Liver (tissue), 9 donors: ENCODE data around the gene ARID3A. TPM values are rescaled to one million over a fixed set of nuclear protein-coding genes. Genes with fewer than 3 reads are reported as not detected.

Experiments
- DNase-seq: peaks from one replicate; pipeline ENCODE4 v3.0.0-alpha.2; 2017; ENCODE audit warnings: low spot score
- H3K27ac ChIP-seq, 2 donors: one replicate each; pipeline ENCODE4 v1.7.0; 2013; ENCODE audit warnings: inconsistent platforms in 2 of 2, low read length in 2 of 2, control low read depth in 1 of 2, low read depth in 1 of 2, mild to moderate bottlenecking in 1 of 2
- H3K27me3 ChIP-seq, 4 donors: one replicate each; pipeline versions ENCODE4 v1.6.1 to v1.7.0; 2013; ENCODE audit warnings: low read length in 3 of 4, inconsistent platforms in 1 of 4, mild to moderate bottlenecking in 1 of 4, moderate library complexity in 1 of 4; ENCODE audit not compliant: control insufficient read depth in 4 of 4, insufficient read depth in 4 of 4
- H3K36me3 ChIP-seq, 4 donors: one replicate each; pipeline versions ENCODE4 v1.6.1 to v1.7.0; 2013; ENCODE audit warnings: low read length in 3 of 4, mild to moderate bottlenecking in 3 of 4, low read depth in 1 of 4, moderate library complexity in 1 of 4; ENCODE audit not compliant: control insufficient read depth in 4 of 4, insufficient read depth in 3 of 4
- H3K4me1 ChIP-seq, 4 donors: one replicate each; pipeline versions ENCODE4 v1.6.1 to v1.7.0; 2013; ENCODE audit warnings: low read length in 3 of 4, mild to moderate bottlenecking in 3 of 4, moderate library complexity in 1 of 4; ENCODE audit not compliant: control insufficient read depth in 4 of 4, insufficient read depth in 4 of 4
- H3K4me3 ChIP-seq, 3 donors: one replicate each; pipeline versions ENCODE4 v1.6.1 to v1.7.0; 2013; ENCODE audit warnings: low read length in 3 of 3, control low read depth in 1 of 3, low read depth in 1 of 3, mild to moderate bottlenecking in 1 of 3
- H3K9ac ChIP-seq, 2 donors: one replicate each; pipeline ENCODE4 v1.7.0; 2013; ENCODE audit warnings: low read length in 2 of 2, mild to moderate bottlenecking in 2 of 2, moderate library complexity in 2 of 2, control low read depth in 1 of 2, low read depth in 1 of 2
- H3K9me3 ChIP-seq, 4 donors: one replicate each; pipeline versions ENCODE4 v1.6.1 to v1.7.0; 2013; ENCODE audit warnings: low read length in 3 of 4; ENCODE audit not compliant: control insufficient read depth in 4 of 4
- ATF3 ChIP-seq: IDR thresholded peaks from 2 replicates; pipeline ENCODE4 v1.6.1; 2016; ENCODE audit warnings: antibody characterized with exemption
- CTCF ChIP-seq: fragments of 150-350 bp; IDR thresholded peaks from 2 replicates; pipeline ENCODE4 v1.5.1; 2017; ENCODE audit warnings: improper control_type of control experiment, low read depth, low read length; ENCODE audit not compliant: missing input control
- EGR1 ChIP-seq, 2 donors: IDR thresholded peaks; 2 replicates each; pipeline ENCODE4 v1.6.1; 2016 to 2018; ENCODE audit warnings: antibody characterized with exemption in 2 of 2, low read depth in 2 of 2
- FOXA1 ChIP-seq: IDR thresholded peaks from 2 replicates; pipeline ENCODE4 v1.6.1; 2016; ENCODE audit warnings: antibody characterized with exemption
- FOXA2 ChIP-seq: IDR thresholded peaks from 2 replicates; pipeline ENCODE4 v1.6.1; 2016; ENCODE audit warnings: antibody characterized with exemption
- GABPA ChIP-seq, 2 donors: IDR thresholded peaks in 1 of 2; conservative IDR thresholded peaks in 1 of 2; 2 replicates each; pipeline ENCODE4 v1.6.1; 2016; ENCODE audit warnings: antibody characterized with exemption in 2 of 2, mild to moderate bottlenecking in 1 of 2, moderate library complexity in 1 of 2
- HNF4A ChIP-seq, 2 donors: conservative IDR thresholded peaks; 2 replicates each; pipeline ENCODE4 v1.6.1; 2016; ENCODE audit warnings: antibody characterized with exemption in 2 of 2, mild to moderate bottlenecking in 2 of 2
- HNF4G ChIP-seq: IDR thresholded peaks from 2 replicates; pipeline ENCODE4 v1.6.1; 2016; ENCODE audit warnings: antibody characterized with exemption
- JUND ChIP-seq, 2 donors: IDR thresholded peaks; 2 replicates each; pipeline ENCODE4 v1.6.1; 2016; ENCODE audit warnings: antibody characterized with exemption in 2 of 2
- MAX ChIP-seq: IDR thresholded peaks from 2 replicates; pipeline ENCODE4 v1.6.1; 2016; ENCODE audit warnings: antibody characterized with exemption
- NR2F2 ChIP-seq: IDR thresholded peaks from 2 replicates; pipeline ENCODE4 v1.6.1; 2016; ENCODE audit warnings: antibody characterized with exemption
- RAD21 ChIP-seq, 2 donors: IDR thresholded peaks; 2 replicates each; pipeline ENCODE4 v1.6.1; 2016; ENCODE audit warnings: antibody characterized with exemption in 2 of 2, mild to moderate bottlenecking in 2 of 2
- RXRA ChIP-seq, 2 donors: IDR thresholded peaks; 2 replicates each; pipeline ENCODE4 v1.6.1; 2017 to 2018; ENCODE audit warnings: antibody characterized with exemption in 2 of 2, mild to moderate bottlenecking in 1 of 2
- SP1 ChIP-seq: IDR thresholded peaks from 2 replicates; pipeline ENCODE4 v1.6.1; 2018; ENCODE audit warnings: antibody characterized with exemption, mild to moderate bottlenecking
- TAF1 ChIP-seq: conservative IDR thresholded peaks from 2 replicates; pipeline ENCODE4 v1.6.1; 2016; ENCODE audit warnings: antibody characterized with exemption, mild to moderate bottlenecking
- YY1 ChIP-seq: IDR thresholded peaks from 2 replicates; pipeline ENCODE4 v1.6.1; 2016; ENCODE audit warnings: antibody characterized with exemption, mild to moderate bottlenecking
- ZBTB33 ChIP-seq: IDR thresholded peaks from 2 replicates; pipeline ENCODE4 v1.6.1; 2016; ENCODE audit warnings: antibody characterized with exemption
- WGBS: extraction: QIAGEN DNeasy Blood & Tissue Kit; methylation state at CpG from one replicate; pipeline ENCODE4 v1.1.7; 2013; 5-methylcytosine and 5-hydroxymethylcytosine counted together
- polyA plus RNA-seq, 2 donors: library from polyadenylated mRNA; stranded (reverse) in 1 of 2; unstranded in 1 of 2; fragments of 200-250 nt in 1 of 2; fragments of >200 nt in 1 of 2; fragmentation: Nextera tagmentation in 1 of 2; extraction: Ambion mirVana in 1 of 2; gene quantifications; one replicate each; pipeline versions ENCODE4 v1.2.1 to v1.2.3, GENCODE V29; 2013 to 2015
- total RNA-seq, 2 donors: library from RNA; depleted of rRNA; stranded (reverse); fragments of >200 nt; gene quantifications; one replicate each; pipeline ENCODE4 v1.2.3, GENCODE V29; 2014
- donor health status: healthy.
- donor health status: healthy.
- donor health status: healthy.
- donor health status: healthy.
- donor health status: healthy.

Gene ARID3A
- total and polyA plus RNA-seq, 4 donors = 0.74 to 42.4 (median 3.1) TPM

- TF ChIP-seq ZBTB33 (no peak), RXRA (IDR thresholded peaks at IDR 0.05) (no peak), YY1 (no peak), JUND (IDR thresholded peaks at IDR 0.05) (no peak), RAD21 (IDR thresholded peaks at IDR 0.05) (no peak)
Observed at GRCh38 chr19:883661-884211, 42.1 kb upstream of the ARID3A start (continued).

GRCh38 chr19:884420-885211 lies 41.2 kb upstream of the ARID3A start:
- Histone ChIP-seq H3K9ac (no peak overlapping the region), H3K4me3 (no peak overlapping the region), H3K9me3 (no peaks in the 10 kb centered on the region), H3K27ac (no peak overlapping the region), H3K4me1 (no peaks in the 10 kb centered on the region), H3K27me3 (no peaks in the 10 kb centered on the region), H3K36me3 (peaks cover 0 to 69% (median 19%) of the 10 kb centered on the region in 4 donors)
- WGBS = 96% methylated on average over 51 of the region's 51 CpGs
- TF ChIP-seq HNF4A (conservative IDR thresholded peaks at IDR 0.05) (no peak), RXRA (IDR thresholded peaks at IDR 0.05) (no peak), JUND (IDR thresholded peaks at IDR 0.05) (no peak), SP1 (no peak), EGR1 (IDR thresholded peaks at IDR 0.05; ENCODE audit: low read depth in 2 of 2) (no peak), GABPA (IDR thresholded peaks at IDR 0.05 in 1 of 2, conservative IDR thresholded peaks at IDR 0.05 in 1 of 2) (no peak), FOXA2 (no peak), RAD21 (IDR thresholded peaks at IDR 0.05) (no peak), CTCF (no peak), MAX (no peak)
- DNase-seq = no peak

- 97% methylated on average over 64 of the region's 64 CpGs for WGBS
- Histone ChIP-seq H3K4me3 (no peak overlapping the region), H3K27ac (no peak overlapping the region), H3K27me3 (no peaks in the 10 kb centered on the region), H3K36me3 (peaks cover 0 to 72% (median 22%) of the 10 kb centered on the region in 4 donors), H3K9ac (no peak overlapping the region), H3K4me1 (no peaks in the 10 kb centered on the region), H3K9me3 (no peaks in the 10 kb centered on the region)
- no peak for DNase-seq
- no peak for TF ChIP-seq RAD21 (IDR thresholded peaks at IDR 0.05)
- no peak for TF ChIP-seq TAF1
- no peak for TF ChIP-seq HNF4G
- no peak for TF ChIP-seq FOXA1
- TF ChIP-seq EGR1 (IDR thresholded peaks at IDR 0.05; ENCODE audit: low read depth in 2 of 2) = no peak
- no peak for TF ChIP-seq HNF4A (conservative IDR thresholded peaks at IDR 0.05)
- no peak for TF ChIP-seq RXRA (IDR thresholded peaks at IDR 0.05)
- no peak for TF ChIP-seq ZBTB33
- TF ChIP-seq NR2F2 = no peak
- no peak for TF ChIP-seq MAX
- TF ChIP-seq CTCF = no peak
- TF ChIP-seq GABPA (IDR thresholded peaks at IDR 0.05 in 1 of 2, conservative IDR thresholded peaks at IDR 0.05 in 1 of 2) = no peak
- TF ChIP-seq FOXA2 = no peak
- TF ChIP-seq ATF3 = no peak
- TF ChIP-seq JUND (IDR thresholded peaks at IDR 0.05) = no peak
- no peak for TF ChIP-seq SP1
- TF ChIP-seq YY1 = no peak
Observed at GRCh38 chr19:885536-886224, 40.2 kb upstream of the ARID3A start.
